Activated naive CD8-positive, alpha-beta T cell treated with anti-CD3 and anti-CD28 coated beads, Interleukin-2, amount 10 ng/mL, durations not matched to agents 7 days and 5 days (primary cell): Measurements from ENCODE around the gene GRIK3. TPM values are rescaled to one million over a fixed set of nuclear protein-coding genes. Genes with fewer than 3 reads are reported as not detected.

Experiments used
- ATAC-seq: fragments of 150-1000 bp; cut with Tn5 transposase; one replicate; pipeline ENCODE4 v1.10.0; 2021; ENCODE audit warnings: low read depth, moderate library complexity
- POLR2A ChIA-PET: fragments of 350-600 bp; sonication (Branson Sonifier 250); formaldehyde crosslinking; loops from one replicate; lab custom pipeline; 2021; ENCODE audit warnings: antibody characterized with exemption; lab: Charles Lee
- DNase-seq: peaks from one replicate; pipeline ENCODE4 v3.0.0; 2021
- H3K27ac Mint-ChIP-seq: one replicate; pipeline ENCODE4 v1.8.0; 2022; ENCODE audit warnings: mild to moderate bottlenecking, mixed read lengths
- H3K27me3 Mint-ChIP-seq: one replicate; pipeline ENCODE4 v1.8.0; 2022; ENCODE audit warnings: mild to moderate bottlenecking, moderate library complexity, mixed read lengths
- H3K36me3 Mint-ChIP-seq: one replicate; pipeline ENCODE4 v1.8.0; 2021; ENCODE audit warnings: mild to moderate bottlenecking, mixed read lengths
- H3K4me1 Mint-ChIP-seq: one replicate; pipeline ENCODE4 v1.8.0; 2021; ENCODE audit warnings: mixed read lengths
- H3K4me3 Mint-ChIP-seq: one replicate; pipeline ENCODE4 v1.8.0; 2022; ENCODE audit warnings: mild to moderate bottlenecking, moderate library complexity, mixed read lengths
- H3K9me3 Mint-ChIP-seq: one replicate; pipeline ENCODE4 v1.8.0; 2021; ENCODE audit warnings: mixed read lengths
- total RNA-seq, 2 experiments: library from RNA; stranded (reverse); gene quantifications; one replicate each; pipeline ENCODE4 v1.2.3, GENCODE V29; 2021

GRIK3 gene
- total RNA-seq, 2 experiments from 2014 or later = not detected

DNA sequence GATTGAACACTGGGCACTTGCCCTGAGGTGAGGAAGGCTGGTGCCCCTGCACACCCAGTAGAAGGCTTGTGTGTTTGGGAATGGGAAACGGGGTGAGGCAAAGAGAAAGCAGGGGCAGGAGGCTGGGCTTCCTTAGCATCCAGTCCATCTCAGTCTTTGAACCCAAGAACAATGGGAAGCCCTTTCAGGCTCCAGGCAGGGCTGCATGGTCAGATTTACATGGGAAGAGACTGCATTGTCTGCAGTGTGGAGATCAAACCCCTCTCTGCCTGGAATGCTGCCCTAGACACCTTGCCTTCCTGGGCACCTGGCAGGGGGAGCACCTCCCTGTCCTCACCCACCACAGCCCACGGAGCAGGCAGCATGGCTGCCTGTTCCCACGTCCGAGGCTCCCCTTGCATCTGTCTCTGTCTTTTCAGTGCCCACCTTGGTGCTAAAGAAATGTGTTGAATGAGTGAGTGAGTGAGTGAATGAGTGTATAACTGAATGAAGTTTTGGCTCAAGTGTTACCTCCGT, 268.5 kb downstream of the GRIK3 start:
- Mint-ChIP-seq H3K4me3 (no peak overlapping the region), H3K9me3 (no peaks in the 10 kb centered on the region), H3K4me1 (no peaks in the 10 kb centered on the region), H3K27ac (no peak overlapping the region), H3K36me3 (no peaks in the 10 kb centered on the region), H3K27me3 (peaks cover 15% of the 10 kb centered on the region)
- POLR2A ChIA-PET = no interaction called here
- ATAC-seq (no peak), DNase-seq (no peak)

DNA sequence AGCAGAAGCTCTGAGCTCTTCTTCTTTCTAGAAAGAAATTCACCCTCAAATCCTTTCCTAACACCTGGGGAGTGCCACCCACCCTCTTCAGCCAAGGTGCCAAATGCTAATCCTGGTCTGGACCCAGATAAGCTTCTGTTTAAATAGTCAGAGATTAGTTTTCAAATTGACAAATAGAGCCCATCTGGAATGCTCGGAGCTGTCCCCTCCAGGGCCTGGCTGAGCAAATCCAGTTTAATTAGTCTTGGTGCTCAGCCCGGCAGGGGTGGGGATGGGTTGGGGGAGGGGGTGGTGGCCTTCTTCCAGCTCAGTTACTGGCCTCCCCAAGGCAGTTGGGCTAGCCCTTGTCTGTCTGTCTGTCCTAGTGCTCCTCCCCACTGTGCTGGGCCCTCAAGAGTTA, 269.5 kb downstream of the GRIK3 start:
- no peak overlapping the region for H3K4me3 Mint-ChIP-seq
- H3K27me3 Mint-ChIP-seq = peaks cover 4% of the 10 kb centered on the region
- no peaks in the 10 kb centered on the region for H3K4me1 Mint-ChIP-seq
- no peak for DNase-seq
- POLR2A ChIA-PET = no interaction called here
- no peak for ATAC-seq
- no peak overlapping the region for H3K27ac Mint-ChIP-seq
- H3K9me3 Mint-ChIP-seq = no peaks in the 10 kb centered on the region
- no peaks in the 10 kb centered on the region for H3K36me3 Mint-ChIP-seq

DNA sequence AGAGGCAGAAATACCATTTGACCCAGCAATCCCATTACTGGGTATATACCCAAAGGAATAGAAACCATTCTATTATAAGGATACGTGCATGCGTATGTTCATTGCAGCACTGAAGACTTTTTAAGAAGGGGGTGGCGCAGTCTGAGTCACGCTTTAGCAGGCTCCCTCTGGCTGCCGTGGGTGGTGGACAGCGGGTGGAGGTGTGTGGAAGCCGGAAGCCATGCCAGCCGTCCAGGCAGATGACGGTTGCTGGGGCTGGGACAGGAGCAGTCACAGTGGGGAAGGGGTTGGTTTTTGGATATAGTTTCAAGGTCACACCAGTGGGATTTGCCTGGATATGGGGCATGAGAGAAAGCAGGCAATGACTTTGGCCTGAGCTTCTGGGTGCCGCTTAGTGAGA, 270.5 kb downstream of the GRIK3 start:
- Mint-ChIP-seq H3K4me1 (no peaks in the 10 kb centered on the region), H3K27ac (no peak overlapping the region)

DNA sequence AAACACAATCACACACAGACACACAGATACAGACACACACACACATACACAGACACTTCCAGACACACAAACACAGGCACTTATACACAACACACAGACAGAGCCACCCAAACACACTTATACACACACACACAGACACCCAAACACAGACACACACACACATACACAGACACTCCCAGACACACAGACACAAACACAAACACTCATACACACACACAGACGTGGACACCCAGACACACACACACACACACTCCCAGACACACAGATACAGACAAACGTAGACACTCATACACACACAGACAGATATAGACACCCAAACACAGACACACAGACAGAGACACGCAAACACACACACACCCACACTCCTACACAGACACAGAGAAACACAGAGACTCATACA, 272.1 kb downstream of the GRIK3 start:
- no peak overlapping the region for H3K27ac Mint-ChIP-seq
- H3K27me3 Mint-ChIP-seq = peaks cover 4% of the 10 kb centered on the region
- no peaks in the 10 kb centered on the region for H3K9me3 Mint-ChIP-seq
- ATAC-seq (no peak), DNase-seq (no peak)
- H3K4me1 Mint-ChIP-seq = no peaks in the 10 kb centered on the region
- H3K4me3 Mint-ChIP-seq = no peak overlapping the region
- POLR2A ChIA-PET = no interaction called here
- no peaks in the 10 kb centered on the region for H3K36me3 Mint-ChIP-seq

More for the DNA sequence above, 270.5 kb downstream of the GRIK3 start:
- no peak overlapping the region for H3K4me3 Mint-ChIP-seq
- H3K36me3 Mint-ChIP-seq = no peaks in the 10 kb centered on the region
- peaks cover 4% of the 10 kb centered on the region for H3K27me3 Mint-ChIP-seq
- DNase-seq = no peak
- ATAC-seq = no peak
- POLR2A ChIA-PET = no interaction called here
- no peaks in the 10 kb centered on the region for H3K9me3 Mint-ChIP-seq

DNA sequence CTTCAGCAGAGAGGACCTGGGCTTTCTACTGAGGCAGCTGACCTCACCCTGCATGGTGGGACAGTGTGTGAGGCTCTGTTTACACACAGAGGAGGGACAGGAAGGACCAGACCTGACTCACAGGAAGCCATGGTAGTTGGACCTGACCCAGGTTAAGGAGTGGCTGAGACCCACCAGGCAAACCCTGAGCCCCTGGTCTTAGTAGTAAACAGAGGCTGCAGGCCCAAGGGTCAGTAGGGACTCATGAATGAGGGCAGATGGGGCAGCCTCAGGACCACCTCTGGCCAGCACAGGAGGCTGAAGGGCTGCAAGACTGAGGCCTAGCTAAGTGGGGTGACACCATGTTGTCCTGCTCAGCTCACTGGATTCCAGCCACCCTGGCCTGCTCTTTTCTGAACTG, 273.2 kb downstream of the GRIK3 start:
- Mint-ChIP-seq H3K27ac (no peak overlapping the region), H3K9me3 (no peaks in the 10 kb centered on the region), H3K36me3 (no peaks in the 10 kb centered on the region), H3K4me1 (no peaks in the 10 kb centered on the region), H3K4me3 (no peak overlapping the region), H3K27me3 (peaks cover 2% of the 10 kb centered on the region)
- no peak for DNase-seq
- no peak for ATAC-seq
- POLR2A ChIA-PET = no interaction called here

DNA sequence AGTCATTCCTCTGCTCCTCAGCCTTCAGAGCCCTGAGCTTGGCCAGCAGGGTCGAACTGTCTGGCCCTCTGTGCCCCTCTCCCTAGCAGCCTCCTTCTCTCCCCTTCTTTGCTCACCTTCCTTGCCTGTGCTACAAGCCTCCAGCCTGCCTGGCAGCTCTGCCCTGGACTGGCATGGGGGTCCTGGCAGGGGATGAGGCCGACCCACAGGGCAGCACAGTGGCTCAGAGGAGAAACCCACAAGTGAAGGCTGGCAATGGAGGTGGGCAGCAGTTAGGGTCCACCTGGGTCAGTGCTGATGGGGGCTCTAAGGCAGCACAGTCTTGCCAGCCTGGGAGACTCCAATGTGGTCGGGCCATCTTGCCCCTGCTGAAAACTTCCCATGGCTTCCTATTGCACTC, 274.2 kb downstream of the GRIK3 start:
- Mint-ChIP-seq H3K27me3 (no peaks in the 10 kb centered on the region), H3K27ac (no peak overlapping the region), H3K36me3 (no peaks in the 10 kb centered on the region), H3K9me3 (no peaks in the 10 kb centered on the region), H3K4me3 (no peak overlapping the region), H3K4me1 (no peaks in the 10 kb centered on the region)
- ATAC-seq (no peak), DNase-seq (no peak)
- POLR2A ChIA-PET = no interaction called here

DNA sequence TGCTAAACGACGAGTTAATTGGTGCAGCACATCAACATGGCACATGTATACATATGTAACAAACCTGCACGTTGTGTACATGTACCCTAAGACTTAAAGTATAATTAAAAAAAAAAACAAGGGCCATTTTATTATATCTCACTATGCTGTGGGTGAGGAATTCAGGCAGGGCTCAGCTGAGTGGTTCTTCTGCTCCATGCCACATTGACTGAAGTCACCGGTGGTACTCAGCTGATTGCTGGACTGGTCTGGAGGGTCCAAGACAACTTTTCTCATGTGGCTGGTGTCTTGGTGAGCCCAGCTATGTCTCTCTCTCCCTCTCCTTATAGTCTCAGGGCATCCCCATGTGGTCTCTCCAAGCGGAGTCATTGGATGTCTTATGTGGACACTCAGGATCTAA, 275.0 kb downstream of the GRIK3 start:
- no peak for DNase-seq

DNA sequence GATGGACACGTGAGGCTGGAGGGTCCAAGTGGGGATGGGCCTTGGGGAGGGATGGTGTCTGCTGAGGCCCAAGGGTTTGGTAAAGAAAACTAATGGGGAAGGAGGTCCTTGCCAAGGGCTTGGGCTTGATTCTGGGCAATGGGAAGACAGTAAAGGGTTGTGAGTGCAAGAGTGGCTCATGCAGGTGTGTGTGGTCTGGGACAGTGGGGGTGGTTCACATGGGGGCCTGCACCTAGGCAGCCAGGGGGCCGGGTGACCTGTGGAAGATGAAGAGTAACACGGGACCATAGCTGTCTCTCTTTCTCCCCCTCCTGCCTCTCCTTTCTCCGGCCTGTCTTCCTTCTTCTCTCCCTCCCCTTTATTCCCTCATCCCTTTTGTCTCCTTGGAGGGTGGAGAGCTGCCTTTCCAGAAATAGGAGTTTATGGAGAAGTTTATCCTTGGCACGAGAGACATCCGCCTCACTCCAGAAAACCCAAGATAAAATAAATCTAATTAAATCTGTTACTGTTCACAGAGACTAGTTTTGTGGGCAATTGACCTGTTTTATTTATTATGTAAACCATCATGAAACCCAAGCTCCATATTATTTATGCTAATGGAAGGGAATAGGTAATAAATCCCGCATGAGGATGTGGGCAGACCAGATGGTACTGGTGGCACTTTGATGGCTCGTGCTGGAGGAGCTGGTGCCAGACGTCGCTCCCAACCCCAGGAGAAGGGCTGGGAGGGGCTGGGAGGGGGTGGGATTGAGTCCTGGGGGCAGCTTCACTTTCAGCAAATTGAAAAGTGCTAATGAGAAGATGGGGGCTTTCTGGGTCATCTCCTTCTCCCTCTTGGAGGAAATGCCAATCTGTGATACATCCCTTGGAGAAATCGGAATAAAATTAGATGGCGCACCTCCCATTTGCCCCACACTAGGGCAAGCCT, 278.7 kb downstream of the GRIK3 start:
- Mint-ChIP-seq H3K27me3 (peaks cover 2% of the 10 kb centered on the region), H3K9me3 (no peaks in the 10 kb centered on the region), H3K27ac (no peak overlapping the region), H3K4me3 (no peak overlapping the region), H3K4me1 (no peaks in the 10 kb centered on the region), H3K36me3 (no peaks in the 10 kb centered on the region)
- POLR2A ChIA-PET = no interaction called here
- DNase-seq (no peak), ATAC-seq (no peak)

More for the DNA sequence above, 275.0 kb downstream of the GRIK3 start:
- H3K36me3 Mint-ChIP-seq = no peaks in the 10 kb centered on the region
- no peak overlapping the region for H3K27ac Mint-ChIP-seq
- no peaks in the 10 kb centered on the region for H3K4me1 Mint-ChIP-seq
- H3K27me3 Mint-ChIP-seq = no peaks in the 10 kb centered on the region
- H3K4me3 Mint-ChIP-seq = no peak overlapping the region
- H3K9me3 Mint-ChIP-seq = no peaks in the 10 kb centered on the region
- no peak for ATAC-seq
- POLR2A ChIA-PET = no interaction called here

DNA sequence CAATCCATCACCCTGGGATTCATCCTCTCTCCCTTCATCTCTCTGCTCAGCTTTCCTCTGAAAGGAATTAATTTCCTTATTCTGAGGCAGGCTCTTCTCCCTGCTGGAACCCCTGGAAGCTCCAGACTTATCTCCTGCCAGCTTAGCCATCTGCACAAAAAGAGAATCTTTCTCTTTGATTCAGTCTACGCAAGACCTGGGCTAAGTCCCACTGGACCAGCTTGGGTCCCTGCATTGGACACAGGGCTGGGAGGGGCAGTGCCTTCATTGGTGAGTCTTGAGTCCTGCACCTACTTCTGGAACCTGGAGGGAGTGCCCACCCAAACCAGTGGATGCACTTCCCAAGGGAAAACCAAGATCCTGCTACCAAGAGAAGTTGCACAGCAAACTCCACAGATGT, 279.9 kb downstream of the GRIK3 start:
- Mint-ChIP-seq H3K4me3 (no peak overlapping the region), H3K4me1 (no peaks in the 10 kb centered on the region), H3K36me3 (no peaks in the 10 kb centered on the region), H3K27ac (no peak overlapping the region), H3K27me3 (peaks cover 4% of the 10 kb centered on the region), H3K9me3 (no peaks in the 10 kb centered on the region)
- DNase-seq = no peak
- no peak for ATAC-seq
- POLR2A ChIA-PET = no interaction called here

DNA sequence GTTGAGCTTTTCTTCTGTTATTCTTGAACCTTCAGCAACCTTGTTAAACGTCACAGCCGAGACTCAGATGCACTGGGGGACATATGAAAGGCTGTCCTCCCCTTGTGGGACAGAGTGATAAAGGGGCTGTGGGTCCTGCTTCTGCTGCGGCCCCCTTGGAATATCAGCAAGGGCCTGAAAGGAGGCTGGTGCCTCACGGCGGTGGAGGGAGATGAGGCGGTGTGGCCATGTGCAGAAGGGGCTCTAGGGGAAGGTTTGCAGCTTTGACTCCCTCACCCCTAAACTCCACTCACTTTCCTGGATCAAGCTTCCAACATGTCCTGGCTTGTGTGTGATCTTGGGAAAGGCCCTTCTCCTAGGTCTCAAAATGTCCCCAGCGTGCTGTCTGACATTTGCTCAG, 280.9 kb downstream of the GRIK3 start:
- no peaks in the 10 kb centered on the region for H3K9me3 Mint-ChIP-seq
- no peaks in the 10 kb centered on the region for H3K36me3 Mint-ChIP-seq
- DNase-seq (no peak), ATAC-seq (no peak)
- H3K4me1 Mint-ChIP-seq = no peaks in the 10 kb centered on the region
- POLR2A ChIA-PET = no interaction called here
- H3K4me3 Mint-ChIP-seq = no peak overlapping the region
- no peak overlapping the region for H3K27ac Mint-ChIP-seq
- peaks cover 4% of the 10 kb centered on the region for H3K27me3 Mint-ChIP-seq

DNA sequence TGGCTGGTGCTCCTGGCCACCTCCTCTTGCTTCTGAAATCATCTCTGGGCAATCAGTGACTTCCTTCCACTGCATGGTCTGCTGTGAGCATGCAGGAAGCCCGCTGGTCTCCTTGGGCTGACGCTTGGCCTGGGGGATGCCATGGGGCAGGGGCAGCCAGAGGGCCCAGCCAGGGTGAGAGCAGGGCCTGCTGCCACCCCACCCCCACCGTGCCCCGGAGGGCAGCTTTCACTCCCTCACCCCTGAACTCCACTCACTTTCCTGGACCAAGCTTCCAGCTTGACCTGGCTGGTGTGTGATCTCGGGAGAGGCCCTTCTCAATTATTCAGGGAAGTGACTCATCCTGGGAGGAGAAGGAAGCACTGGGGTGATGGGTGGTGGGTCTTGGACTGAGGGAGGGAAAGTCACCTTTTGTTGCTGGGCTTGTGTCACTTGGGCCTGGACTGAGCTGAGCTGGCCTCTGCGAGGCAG, 281.4 kb downstream of the GRIK3 start:
- ATAC-seq = no peak
- POLR2A ChIA-PET = no interaction called here

DNA sequence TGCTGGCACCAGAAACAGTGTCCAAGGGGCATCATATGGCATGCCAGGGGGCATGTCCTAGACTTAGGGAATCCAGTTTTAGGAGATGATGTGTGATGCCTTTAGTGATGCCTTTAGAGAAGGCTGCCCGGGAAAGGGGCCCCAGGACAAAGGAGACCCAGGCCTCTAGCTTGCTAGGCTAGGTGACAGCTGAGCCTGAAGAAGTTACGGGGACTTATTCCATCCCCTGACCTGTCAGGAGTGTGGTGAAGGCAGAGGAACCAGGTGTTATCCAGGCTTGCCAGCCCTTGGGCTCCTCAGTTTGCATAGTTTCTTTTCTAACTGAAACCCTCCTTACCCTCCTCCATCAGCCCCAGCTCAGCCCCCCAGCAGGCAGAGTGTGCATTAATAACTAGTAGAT, 281.9 kb downstream of the GRIK3 start:
- Mint-ChIP-seq H3K4me3 (no peak overlapping the region), H3K9me3 (no peaks in the 10 kb centered on the region), H3K27me3 (peaks cover 4% of the 10 kb centered on the region), H3K4me1 (no peaks in the 10 kb centered on the region), H3K27ac (no peak overlapping the region), H3K36me3 (no peaks in the 10 kb centered on the region)
- POLR2A ChIA-PET = no interaction called here
- DNase-seq (no peak), ATAC-seq (no peak)

More for the DNA sequence above, 281.4 kb downstream of the GRIK3 start:
- no peaks in the 10 kb centered on the region for H3K9me3 Mint-ChIP-seq
- peaks cover 4% of the 10 kb centered on the region for H3K27me3 Mint-ChIP-seq
- no peaks in the 10 kb centered on the region for H3K36me3 Mint-ChIP-seq
- DNase-seq = no peak
- no peaks in the 10 kb centered on the region for H3K4me1 Mint-ChIP-seq
- H3K4me3 Mint-ChIP-seq = no peak overlapping the region
- H3K27ac Mint-ChIP-seq = no peak overlapping the region

DNA sequence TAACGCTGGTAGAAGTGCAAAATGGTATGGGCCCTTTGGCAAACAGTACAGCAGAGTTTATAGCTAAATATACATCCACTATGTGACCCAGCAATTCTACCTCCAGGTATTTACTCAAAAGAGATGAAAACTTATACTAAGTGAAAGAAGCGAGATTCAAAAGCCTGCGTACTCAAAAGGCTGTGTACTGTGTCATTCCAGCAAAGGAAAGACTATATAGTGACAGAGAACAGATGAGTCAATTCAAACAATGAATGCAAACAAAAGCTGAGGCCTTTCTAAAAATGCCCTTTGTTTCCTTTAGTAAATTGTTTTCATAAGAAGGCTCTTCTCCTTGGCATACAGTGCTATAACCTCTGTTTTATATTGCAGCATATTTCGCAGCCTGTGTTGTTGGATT, 282.8 kb downstream of the GRIK3 start:
- Mint-ChIP-seq H3K4me3 (no peak overlapping the region), H3K36me3 (no peaks in the 10 kb centered on the region), H3K27me3 (peaks cover 4% of the 10 kb centered on the region), H3K27ac (no peak overlapping the region), H3K4me1 (no peaks in the 10 kb centered on the region), H3K9me3 (no peaks in the 10 kb centered on the region)
- DNase-seq (no peak), ATAC-seq (no peak)
- POLR2A ChIA-PET = no interaction called here

DNA sequence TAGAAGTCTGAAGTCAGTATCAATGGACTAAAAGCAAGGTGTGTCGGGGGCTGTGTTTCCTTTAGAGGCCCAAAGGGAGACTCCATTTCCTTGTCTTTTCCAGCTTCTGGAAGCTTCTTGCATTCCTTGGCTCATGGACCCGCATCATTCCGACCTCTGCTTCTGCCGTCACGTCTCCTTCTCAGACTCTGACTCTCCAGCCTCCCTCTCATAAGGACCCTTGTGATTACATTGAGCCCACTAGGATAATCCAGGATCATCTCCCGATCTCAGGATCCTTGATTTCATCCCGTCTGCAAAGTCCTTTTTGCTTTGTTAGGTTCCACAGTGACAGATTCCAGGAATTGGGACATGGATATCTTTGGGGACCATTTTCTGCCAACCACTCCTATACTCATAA, 285.8 kb downstream of the GRIK3 start:
- Mint-ChIP-seq H3K36me3 (no peaks in the 10 kb centered on the region), H3K9me3 (no peaks in the 10 kb centered on the region), H3K4me1 (no peaks in the 10 kb centered on the region), H3K4me3 (no peak overlapping the region), H3K27me3 (peaks cover 9% of the 10 kb centered on the region), H3K27ac (no peak overlapping the region)
- POLR2A ChIA-PET = no interaction called here
- DNase-seq (no peak), ATAC-seq (no peak)
